MCF 10A (cell line): ENCODE measurements around the gene ZFHX2. TPM values are rescaled to one million over a fixed set of nuclear protein-coding genes. Genes with fewer than 3 reads are reported as not detected.

Experiments used
- BruUV-seq: library from RNA; stranded (reverse); fragments of 400-500 nt; replicated peaks from 2 replicates; lab custom pipeline; 2021; lab: Mats Ljungman, UMichigan
- CTCF ChIA-PET: fragments of 300-600 bp; sonication (Branson Sonifier 250); formaldehyde crosslinking; extraction: SDS; loops from one replicate; lab custom pipeline; 2021; ENCODE audit warnings: antibody characterized with exemption, inconsistent platforms; lab: Yijun Ruan, JAX
- POLR2A ChIA-PET: fragments of 300-600, 350-650 bp; sonication (Branson Sonifier 250); formaldehyde crosslinking; extraction: SDS; loops from one replicate; lab custom pipeline; 2020; ENCODE audit warnings: antibody characterized with exemption, inconsistent platforms; lab: Yijun Ruan, JAX
- DNase-seq: peaks from one replicate; pipeline ENCODE4 v3.0.0-alpha.2; 2018; ENCODE audit not compliant: unreplicated experiment
- H3K27ac Mint-ChIP-seq: one replicate; pipeline ENCODE4 v1.8.0; 2022; ENCODE audit warnings: mild to moderate bottlenecking, low read depth, mixed read lengths; ENCODE audit not compliant: unreplicated experiment
- H3K27me3 Mint-ChIP-seq: one replicate; pipeline ENCODE4 v1.8.0; 2022; ENCODE audit warnings: mixed read lengths; ENCODE audit not compliant: insufficient read depth, unreplicated experiment
- H3K36me3 Mint-ChIP-seq: one replicate; pipeline ENCODE4 v1.8.0; 2022; ENCODE audit warnings: mild to moderate bottlenecking, moderate library complexity, mixed read lengths; ENCODE audit not compliant: insufficient read depth, unreplicated experiment
- H3K4me1 Mint-ChIP-seq: one replicate; pipeline ENCODE4 v1.8.0; 2022; ENCODE audit warnings: mixed read lengths; ENCODE audit not compliant: insufficient read depth, unreplicated experiment
- H3K4me3 Mint-ChIP-seq: one replicate; pipeline ENCODE4 v1.8.0; 2022; ENCODE audit warnings: mild to moderate bottlenecking, moderate library complexity, mixed read lengths; ENCODE audit not compliant: unreplicated experiment
- H3K9me3 Mint-ChIP-seq: one replicate; pipeline ENCODE4 v1.8.0; 2022; ENCODE audit warnings: mixed read lengths; ENCODE audit not compliant: unreplicated experiment
- intact Hi-C: fragments of 100-400 bp; cut with micrococcal nuclease; formaldehyde crosslinking; loops from 2 replicates; pipeline ENCODE4 v1.14.1; 2022
- total RNA-seq: library from RNA; stranded (reverse); gene quantifications from 2 replicates; pipeline ENCODE4 v1.2.3, GENCODE V29; 2022
- TF ChIP-seq, protein P1 (sequence below): fragments of 200-600 bp; IDR thresholded peaks from one replicate; pipeline ENCODE4 v1.8.0; 2022; ENCODE audit warnings: antibody characterized with exemption, mild to moderate bottlenecking; ENCODE audit not compliant: unreplicated experiment

The ZFHX2 gene
- total RNA-seq, 1 experiment from 2014 or later, result 1.8 TPM

DNA sequence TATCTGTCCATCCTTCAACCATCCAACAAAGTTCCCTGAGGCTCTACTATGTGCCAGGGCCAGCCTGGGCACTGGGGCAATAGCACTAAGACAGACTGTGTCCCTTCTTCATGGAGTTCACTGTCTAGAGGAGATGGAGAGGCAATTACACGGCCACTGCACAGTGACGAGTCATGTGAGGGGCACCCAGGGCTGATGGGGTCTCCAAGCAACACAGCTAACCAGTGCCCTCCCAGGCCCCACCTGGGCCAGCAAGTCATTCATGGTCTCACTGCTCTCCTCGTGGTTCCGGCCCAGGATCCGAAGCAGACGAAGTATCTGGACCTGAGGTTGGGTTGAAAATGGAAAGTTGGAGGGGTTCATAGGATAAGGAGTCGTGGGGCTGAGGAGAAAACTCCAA lies 13.3 kb upstream of the ZFHX2 start:
- Mint-ChIP-seq H3K4me3 (no peak overlapping the region), H3K27me3 (no peaks in the 10 kb centered on the region), H3K4me1 (peaks cover 23% of the 10 kb centered on the region), H3K36me3 (peaks cover 52% of the 10 kb centered on the region), H3K9me3 (no peaks in the 10 kb centered on the region), H3K27ac (no peak overlapping the region)
- no TSS peak for BruUV-seq
- ChIA-PET POLR2A (no interaction called here), CTCF (interaction anchor here (0.6 to 10.7 kb wide), 2 partner anchors 84 to 1124 kb away, joined by 3 to 247 read pairs; no protein-coding TSS in a partner anchor)
- intact Hi-C loops, result loop anchor here (5.0 kb wide), 1 partner anchor 527 kb away; the partner anchor contains the start of gene PCK2
- TF ChIP-seq, protein P1, sequence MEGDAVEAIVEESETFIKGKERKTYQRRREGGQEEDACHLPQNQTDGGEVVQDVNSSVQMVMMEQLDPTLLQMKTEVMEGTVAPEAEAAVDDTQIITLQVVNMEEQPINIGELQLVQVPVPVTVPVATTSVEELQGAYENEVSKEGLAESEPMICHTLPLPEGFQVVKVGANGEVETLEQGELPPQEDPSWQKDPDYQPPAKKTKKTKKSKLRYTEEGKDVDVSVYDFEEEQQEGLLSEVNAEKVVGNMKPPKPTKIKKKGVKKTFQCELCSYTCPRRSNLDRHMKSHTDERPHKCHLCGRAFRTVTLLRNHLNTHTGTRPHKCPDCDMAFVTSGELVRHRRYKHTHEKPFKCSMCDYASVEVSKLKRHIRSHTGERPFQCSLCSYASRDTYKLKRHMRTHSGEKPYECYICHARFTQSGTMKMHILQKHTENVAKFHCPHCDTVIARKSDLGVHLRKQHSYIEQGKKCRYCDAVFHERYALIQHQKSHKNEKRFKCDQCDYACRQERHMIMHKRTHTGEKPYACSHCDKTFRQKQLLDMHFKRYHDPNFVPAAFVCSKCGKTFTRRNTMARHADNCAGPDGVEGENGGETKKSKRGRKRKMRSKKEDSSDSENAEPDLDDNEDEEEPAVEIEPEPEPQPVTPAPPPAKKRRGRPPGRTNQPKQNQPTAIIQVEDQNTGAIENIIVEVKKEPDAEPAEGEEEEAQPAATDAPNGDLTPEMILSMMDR, result no peak
- no peak for DNase-seq

DNA sequence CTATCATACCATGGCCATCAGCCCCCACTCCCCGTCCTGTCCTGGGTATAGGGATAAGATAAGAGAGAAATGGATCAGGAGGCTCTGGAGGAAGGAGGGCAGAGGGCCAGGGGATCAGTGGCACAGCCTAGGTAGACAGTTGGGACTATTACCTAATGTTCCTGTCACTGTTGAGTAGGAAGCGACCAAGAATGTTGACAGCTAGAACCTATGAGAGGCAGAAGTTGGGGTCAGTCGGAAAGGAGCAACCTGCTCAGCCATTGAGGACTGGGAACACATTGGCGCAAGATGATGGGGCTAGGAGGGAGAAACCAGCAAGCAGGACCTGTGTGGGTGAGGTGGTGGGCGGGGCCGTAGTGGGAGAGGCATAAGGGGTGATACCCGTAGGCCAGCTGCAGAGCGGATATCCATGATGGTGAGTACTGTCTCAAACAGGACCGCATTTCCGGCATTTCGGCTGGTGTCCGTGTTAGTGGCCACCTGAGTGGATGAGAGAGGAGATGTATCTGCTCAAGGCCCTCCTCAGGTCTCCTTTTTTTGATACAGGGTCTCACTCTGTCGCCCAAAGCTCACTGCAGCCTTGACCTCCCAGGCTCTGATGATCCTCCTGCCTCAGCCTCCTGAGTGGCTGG lies 12.7 kb upstream of the ZFHX2 start:
- TF ChIP-seq, protein P1, result no peak
- Mint-ChIP-seq H3K4me1 (peaks cover 20% of the 10 kb centered on the region), H3K36me3 (peaks cover 57% of the 10 kb centered on the region), H3K27me3 (no peaks in the 10 kb centered on the region), H3K4me3 (no peak overlapping the region), H3K27ac (no peak overlapping the region), H3K9me3 (no peaks in the 10 kb centered on the region)
- no TSS peak for BruUV-seq
- no peak for DNase-seq
- ChIA-PET CTCF (interaction anchor here (0.5 to 10.7 kb wide), 7 partner anchors 83 to 1124 kb away, joined by 3 to 247 read pairs (median 5); partner anchors contain the start of genes NGDN and PPP1R3E), POLR2A (interaction anchor here (1.1 kb wide), 1 partner anchor 299 kb away, joined by 4 read pairs; no protein-coding TSS in a partner anchor)
- intact Hi-C loops, result no loop called here

DNA sequence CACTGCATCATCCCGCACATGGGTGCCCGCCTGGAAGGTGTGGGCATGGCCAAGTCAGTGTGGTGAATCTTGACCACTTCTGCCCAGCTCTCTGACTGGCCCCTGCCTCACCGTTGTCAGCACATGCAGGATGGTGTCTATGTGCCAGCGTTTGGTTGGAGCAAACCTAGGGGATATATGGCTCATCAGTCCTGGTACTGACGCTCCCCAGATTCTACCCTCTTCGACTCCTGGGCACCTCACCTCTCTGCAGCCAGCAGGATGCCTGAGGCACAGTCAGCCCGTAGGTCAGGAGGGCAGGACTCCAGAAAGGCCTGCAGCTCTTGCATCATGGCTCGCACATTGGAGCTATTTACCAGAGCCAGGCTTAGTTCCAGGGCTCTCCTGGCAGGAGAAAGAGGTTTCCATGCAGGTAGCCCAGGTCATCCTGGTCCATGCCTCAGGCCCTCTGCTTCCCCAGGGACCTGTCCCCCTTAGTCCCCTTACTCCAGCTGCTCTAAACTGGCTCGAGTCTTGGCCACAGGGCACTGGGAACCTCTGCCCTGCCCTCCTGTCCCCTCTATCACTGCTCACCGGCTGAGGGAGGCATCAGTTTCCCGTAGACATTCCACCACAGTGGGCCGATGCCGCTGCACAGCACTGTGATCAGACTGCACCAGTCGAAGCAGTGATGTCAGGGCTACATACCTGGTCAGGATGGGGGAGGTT lies 12.1 kb upstream of the ZFHX2 start:
- intact Hi-C loops, result loop anchor here (1.0 kb wide), 1 partner anchor 235 kb away; no protein-coding TSS in a partner anchor
- ChIA-PET CTCF (interaction anchor here (0.5 to 10.7 kb wide), 25 partner anchors 9 to 721 kb away, joined by 3 to 247 read pairs (median 4); partner anchors contain the start of genes ACIN1, NGDN and PPP1R3E), POLR2A (interaction anchor here (0.8 to 1.1 kb wide), 2 partner anchors 49 to 299 kb away, joined by 3 to 4 read pairs; no protein-coding TSS in a partner anchor)
- BruUV-seq, result no TSS peak
- Mint-ChIP-seq H3K4me3 (no peak overlapping the region), H3K36me3 (peaks cover 64% of the 10 kb centered on the region), H3K4me1 (peaks cover 13% of the 10 kb centered on the region), H3K9me3 (no peaks in the 10 kb centered on the region), H3K27me3 (no peaks in the 10 kb centered on the region), H3K27ac (no peak overlapping the region)
- DNase-seq, result no peak
- TF ChIP-seq, protein P1, result no peak
